Thyroid gland (tissue), 4 donors: ENCODE measurements around the gene SERPINA5.

Experiments used
- CTCF ChIP-seq, 6 experiments: fragments of 200-600 bp in 3 of 6; fragments of 450-650 bp in 3 of 6; sonication (generic) in 3 of 6; IDR thresholded peaks; one replicate each; pipeline ENCODE4 v1.5.1; 2016 to 2019; ENCODE audit warnings: antibody characterized with exemption in 6 of 6, mild to moderate bottlenecking in 2 of 6, inconsistent platforms in 1 of 6, moderate library complexity in 1 of 6
- POLR2A ChIP-seq, 2 donors: fragments of 450-650 bp; IDR thresholded peaks; one replicate each; pipeline ENCODE4 v1.6.1; 2017; ENCODE audit warnings: antibody characterized with exemption in 2 of 2, mild to moderate bottlenecking in 2 of 2, moderate library complexity in 1 of 2

DNA sequence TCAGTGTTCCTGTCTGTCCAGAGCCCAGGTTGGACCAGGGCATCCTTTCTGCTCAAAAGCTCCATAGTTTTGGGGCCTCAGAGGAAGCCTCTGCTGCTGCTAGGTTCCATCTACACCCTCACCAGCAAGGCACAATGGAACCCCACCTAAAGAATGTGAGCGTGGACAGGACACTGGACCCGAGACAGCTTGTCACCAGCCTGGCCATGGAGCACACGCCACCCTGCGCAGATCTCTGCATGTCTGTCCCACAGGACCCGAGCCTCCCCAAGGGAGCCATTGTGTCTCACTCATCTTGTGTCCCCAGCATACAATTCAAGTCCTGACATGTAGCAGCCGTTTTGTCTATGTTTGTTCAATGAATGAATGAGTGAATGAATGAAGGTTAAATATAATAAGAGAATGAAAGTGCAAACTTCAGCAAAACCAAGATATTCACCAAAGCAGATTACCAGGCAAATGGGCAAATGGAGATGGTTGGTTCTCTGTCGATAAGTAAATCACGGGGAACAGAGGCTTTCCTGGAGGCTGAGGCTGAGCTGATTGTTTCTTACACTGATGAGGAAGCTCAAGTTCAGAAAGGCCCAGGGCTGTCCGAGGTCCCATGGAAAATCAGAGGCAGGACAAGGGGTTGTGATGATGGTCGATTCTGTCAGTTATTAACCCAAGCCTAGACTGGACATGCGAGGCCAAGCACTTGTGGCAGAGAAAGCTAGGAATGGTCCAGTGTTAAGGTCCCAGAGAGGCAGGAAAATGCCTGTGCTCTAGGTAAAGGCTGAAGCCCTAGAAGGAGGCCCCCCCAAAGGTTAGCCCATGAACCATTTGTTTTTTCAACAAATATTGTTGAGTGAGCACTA lies 58.0 kb downstream of the SERPINA5 start:
- TF ChIP-seq CTCF (IDR thresholded peaks at IDR 0.05) (no peak), POLR2A (IDR thresholded peaks at IDR 0.05) (no peak)
